HG02759 (cell line): Measurements from ENCODE around the gene TROAP.

Experiments
- ATAC-seq: cut with Tn5 transposase; IDR thresholded peaks from one replicate; pipeline ENCODE4 v1.9.1; 2021; ENCODE audit warnings: mild to moderate bottlenecking, moderate library complexity; ENCODE audit not compliant: unreplicated experiment

The TROAP gene

DNA sequence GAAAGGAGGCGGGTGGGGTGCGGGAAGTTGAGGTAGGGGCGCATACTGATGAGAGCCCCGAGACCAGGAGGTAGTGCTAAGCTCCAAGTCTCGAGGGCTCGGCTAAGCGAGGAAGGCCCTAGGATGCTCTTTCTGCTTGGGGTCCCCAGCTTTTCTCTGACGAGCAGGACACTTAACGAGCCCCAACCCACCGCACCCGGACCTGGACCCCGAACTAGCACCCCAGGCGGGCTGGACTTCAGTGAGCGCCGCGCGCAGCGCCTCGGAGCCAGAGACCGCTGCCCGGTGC, 18.7 kb downstream of the TROAP start:
- ATAC-seq: no peak

DNA sequence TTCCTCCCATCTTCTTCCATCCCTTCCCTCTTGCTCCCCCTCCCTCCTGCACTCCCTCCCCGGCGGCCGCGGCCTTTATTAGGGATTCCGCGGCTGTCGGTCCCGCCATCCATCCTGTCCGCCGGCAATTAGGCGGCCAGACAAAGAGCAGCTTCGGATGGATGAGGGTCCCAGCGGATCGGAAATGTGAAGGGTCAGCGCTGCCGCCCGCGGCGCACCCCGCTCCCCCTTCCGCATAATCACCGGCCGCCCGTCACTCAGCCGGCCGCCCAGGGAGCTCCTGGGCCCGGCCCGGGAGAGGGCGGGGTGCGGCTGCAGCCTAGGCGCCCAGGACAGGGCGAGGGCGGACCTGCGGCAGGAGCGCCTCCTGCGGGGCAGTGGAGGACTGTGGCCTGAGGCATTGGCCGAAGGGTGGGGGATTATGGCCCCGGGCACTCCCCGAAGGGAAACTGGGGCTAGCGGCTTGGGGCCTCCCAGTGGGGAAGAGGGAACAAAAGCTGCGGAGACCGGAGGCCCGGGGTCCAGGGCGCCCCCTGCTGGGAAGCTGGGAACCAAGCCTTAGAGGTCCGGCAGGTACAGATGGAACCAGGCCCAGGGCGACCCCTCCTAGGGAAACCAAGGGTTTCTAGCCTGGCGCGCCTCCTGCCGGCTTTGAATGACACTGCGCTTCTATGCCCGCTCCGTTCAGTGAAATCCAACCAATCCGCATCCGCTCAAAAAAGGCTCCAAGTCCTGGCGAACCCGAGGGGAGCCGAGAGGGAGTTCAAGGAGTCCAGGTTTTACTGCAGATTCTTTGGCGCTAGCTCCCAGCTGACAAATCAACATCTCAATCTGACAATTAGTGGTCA, 19.2 kb downstream of the TROAP start:
- ATAC-seq: peak; percentile 69

DNA sequence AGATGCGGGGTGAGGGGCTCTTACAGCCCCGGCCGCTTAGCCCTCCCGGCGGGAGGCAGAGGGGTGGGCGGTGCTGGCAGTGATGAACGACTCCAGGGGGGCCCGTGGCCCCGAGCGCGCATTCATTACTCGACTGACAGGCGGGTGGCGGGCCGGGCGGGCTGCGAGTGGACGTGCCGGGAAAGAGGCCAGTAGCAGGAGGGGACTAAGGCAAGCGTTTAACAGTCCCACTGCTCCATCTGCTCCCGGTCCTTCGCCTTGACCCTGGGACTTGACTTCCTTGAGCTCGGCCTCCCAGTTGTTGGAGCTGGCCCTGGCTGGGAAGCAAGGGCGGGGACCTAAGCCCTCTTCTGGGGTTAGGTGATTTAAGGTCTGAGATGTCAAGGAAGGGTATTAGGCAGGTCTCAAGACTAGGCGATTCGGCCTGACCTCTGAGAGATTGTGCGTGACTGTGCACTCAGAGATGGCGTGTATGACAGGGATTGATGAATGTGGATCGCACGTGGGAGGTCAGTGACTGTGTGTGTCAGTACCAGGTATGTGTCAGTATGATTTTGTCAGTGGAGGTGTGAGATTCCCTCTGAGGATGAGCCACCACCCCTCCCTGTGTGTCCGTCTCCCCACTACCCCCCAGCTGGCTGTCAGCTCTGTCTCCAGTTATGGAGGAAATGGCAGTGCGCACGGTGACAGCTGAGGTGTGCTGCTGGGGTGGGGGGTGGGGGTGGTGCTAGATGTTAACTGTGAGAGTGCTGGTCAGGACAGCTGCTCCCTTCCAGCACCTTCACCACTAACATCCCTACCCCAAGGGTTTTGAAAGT, 20.1 kb downstream of the TROAP start:
- ATAC-seq: no peak

DNA sequence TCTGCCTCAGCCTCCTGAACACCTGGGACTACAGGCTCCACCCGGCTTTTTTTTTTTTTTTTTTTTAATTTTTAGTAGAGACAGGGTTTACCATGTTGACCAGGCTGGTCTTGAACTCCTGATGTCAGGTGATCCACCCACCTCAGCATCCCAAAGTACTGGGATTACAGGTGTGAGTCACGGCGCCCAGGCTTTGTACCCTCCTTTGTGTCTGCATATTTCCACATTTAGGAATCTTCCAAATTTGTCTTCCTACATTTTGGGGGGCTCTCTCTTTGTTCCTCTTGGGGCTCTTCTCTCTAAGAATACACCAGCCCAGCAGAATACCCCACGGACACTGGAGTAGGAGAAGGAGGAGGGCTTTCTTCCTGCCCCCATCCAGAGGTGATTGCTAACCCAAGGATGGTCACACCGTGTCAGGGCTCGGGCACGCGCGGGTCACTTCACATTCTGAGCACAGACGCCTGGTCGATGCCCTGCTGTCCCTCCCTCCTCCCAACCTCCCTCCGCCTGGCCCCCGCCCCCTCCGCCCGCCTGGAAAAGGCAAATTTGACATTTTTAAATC, 21.5 kb downstream of the TROAP start:
- ATAC-seq: no peak

DNA sequence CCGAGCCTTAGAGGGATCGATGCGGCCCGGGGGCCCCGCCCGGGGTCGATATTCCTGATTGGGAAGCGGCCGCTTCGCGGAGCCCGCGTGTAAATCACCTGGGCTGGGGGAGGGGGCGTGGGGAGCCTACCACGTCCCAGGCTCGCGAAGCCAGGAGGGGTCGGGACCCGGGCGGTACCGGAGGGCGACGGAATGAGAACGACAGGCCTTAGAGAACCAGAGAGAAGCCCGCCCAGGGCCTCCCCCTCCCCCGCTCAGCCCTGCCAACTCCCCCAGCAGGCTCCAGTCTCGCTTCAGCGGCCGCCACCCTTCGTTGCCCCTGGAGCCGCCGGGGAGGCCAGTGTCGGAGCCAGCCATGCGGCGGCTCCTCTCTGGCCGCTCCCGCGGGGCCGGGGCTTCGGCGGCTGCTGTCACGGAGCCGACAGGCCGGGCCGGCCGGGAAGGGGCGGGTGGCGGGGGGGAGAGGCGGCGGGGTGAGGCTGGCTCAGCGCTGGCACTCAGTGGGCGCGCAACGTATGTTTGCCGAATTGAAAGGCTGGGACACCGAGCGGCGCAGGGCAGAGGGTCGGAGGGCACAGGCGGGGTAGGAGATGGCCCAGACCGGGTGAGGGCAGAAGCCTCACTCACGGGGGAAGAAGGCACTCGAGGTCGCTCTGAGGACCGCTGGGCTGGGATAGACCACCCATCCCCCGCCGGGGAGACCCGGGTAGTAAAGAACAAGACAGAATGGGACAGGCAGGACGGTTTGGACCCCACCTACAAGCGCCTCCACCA, 22.2 kb downstream of the TROAP start:
- peak; percentile 44 for ATAC-seq

DNA sequence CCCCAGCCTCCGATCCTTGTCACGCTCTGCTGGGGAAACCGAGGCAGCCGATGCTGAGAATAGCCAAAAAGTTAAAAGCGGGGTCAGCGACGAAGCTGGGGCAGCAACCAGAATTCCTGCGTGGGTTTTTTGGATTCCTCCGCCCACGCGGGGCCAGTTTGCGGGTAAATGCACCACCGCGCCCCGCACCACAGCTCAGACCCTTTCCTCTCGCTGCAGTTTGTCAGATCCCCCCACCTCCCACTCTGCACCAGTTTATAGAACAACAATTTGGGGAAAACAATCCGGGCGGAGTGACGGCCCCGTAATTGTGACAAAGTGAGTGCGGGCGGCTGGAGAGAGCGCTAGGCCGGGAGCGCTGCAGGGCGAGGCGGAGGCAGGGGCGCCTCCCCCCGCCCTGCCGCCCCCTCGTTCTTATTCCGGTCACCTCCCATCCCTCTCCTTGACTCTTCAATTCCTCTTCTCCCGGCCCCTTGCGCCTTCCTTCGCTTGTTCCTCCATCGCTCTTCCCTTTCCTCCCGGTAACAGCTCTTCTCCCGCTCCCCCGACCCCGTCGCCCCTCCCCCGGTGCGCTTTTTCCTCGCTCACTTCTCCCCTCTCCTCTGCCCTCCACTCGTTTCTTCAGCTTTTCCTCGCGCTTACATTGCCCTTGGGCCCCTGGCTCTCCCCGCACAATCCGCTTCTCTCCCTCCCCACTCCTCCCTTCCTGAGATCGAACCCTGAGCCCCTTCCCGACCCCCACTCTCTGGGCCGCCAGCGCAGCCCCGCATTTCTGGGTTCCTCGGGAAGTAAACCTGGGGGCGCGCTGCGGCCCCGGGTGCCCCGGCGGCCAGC, 23.0 kb downstream of the TROAP start:
- ATAC-seq: no peak

DNA sequence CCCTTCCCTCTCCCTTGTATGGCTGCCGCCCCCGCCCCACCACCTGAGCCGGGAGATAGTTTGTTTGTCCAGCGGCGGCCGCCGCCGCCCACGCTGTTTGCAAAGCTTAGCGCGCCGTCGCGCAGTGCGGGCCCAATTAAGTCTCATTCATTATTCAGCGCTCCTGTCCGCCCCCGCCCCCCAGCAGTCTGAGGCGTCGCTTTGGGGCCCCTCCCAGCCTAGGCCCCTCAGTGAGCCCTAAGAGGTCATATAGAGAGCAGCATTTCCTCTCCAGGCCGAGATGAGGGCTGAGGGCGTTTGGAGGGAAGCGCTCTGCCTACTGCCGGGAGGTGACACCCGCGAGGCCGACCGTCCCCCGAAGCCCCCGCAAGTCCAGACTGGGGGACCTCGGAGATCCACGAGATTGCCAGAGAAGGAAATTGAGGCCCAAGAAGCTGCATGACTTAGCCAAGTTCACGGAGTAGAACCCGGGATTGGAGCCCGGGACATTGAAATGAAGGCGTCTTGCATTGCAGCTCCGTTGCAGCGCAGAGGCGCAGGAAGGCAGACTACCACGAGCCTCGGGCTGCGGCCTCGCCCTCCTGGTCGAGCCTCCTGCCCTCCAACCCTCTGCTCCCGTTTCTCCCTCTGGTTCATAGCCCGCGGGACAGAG, 23.7 kb downstream of the TROAP start, which contains the start of gene DNAJC22:
DNAJC22 (plus strand) TSS at position 230 of the 652 bp plus-strand sequence. CDS start 1,985 bp downstream, outside the sequence.
- ATAC-seq: no peak

DNA sequence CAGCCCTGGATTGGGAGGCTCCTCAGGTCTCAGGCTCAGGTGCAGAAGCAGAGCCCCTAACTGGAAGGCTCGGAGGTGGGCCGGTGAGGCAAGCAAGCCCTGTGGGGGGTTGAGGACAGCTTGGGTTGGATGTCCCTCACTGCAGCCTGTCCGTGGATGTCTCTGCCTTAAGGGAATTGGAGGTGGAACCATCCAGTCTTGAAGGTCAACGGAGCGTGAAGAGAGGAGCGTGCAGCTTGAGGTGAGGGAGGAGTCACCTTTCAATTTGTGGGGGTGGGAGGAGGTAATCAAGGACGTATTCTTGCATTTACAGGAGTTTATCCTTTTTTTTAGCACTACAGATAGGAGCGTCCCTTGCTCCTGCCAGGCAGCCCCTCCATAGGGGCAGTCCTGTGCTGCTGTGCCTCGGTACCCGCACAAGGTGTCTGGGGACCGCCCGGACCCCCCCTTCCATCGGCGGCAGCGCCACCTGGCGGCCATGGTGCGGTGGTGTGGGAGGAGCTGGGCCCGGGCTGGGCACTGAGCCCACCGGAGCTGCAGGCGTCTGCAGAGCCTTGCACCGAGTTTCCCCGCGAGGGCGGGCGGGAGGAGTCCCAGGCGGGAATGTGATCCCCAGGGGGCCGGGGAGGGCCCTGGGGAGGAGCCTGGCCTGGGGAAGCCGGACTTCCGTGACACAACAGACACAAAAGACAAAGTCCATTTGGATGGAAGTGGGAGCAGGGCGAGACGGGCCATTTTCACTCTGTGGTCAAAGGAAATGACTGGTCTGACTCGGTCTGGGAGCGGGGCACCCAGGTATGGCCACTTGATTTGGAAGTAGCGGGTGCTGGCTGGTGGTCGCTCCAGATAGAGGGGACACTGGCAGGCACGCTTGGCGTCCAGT, 24.5 kb downstream of the TROAP start:
- peak; percentile 65 for ATAC-seq

DNA sequence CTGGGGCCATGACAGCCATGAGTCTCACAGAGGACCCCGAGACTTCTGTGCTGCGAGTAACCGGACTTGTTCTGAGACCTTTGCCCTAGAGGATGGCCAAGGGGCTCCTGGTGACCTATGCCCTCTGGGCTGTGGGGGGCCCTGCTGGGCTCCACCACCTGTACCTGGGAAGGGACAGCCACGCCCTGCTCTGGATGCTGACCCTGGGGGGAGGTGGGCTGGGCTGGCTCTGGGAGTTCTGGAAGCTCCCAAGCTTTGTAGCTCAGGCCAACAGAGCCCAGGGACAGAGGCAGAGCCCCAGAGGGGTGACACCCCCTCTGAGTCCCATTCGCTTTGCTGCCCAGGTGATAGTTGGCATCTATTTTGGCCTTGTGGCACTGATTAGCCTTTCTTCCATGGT, 25.7 kb downstream of the TROAP start:
- ATAC-seq: no peak

DNA sequence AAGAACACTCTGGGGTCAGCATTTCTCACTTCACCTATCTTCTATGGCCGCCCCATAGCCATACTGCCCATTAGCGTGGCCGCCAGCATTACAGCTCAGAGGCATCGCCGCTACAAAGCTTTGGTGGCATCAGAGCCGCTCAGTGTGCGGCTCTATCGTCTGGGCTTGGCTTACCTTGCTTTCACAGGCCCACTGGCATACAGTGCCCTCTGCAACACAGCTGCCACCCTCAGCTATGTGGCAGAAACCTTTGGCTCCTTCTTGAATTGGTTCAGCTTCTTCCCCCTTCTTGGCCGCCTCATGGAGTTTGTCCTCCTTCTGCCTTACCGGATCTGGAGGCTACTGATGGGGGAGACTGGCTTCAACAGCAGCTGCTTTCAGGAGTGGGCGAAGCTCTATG, 26.2 kb downstream of the TROAP start:
- no peak for ATAC-seq

DNA sequence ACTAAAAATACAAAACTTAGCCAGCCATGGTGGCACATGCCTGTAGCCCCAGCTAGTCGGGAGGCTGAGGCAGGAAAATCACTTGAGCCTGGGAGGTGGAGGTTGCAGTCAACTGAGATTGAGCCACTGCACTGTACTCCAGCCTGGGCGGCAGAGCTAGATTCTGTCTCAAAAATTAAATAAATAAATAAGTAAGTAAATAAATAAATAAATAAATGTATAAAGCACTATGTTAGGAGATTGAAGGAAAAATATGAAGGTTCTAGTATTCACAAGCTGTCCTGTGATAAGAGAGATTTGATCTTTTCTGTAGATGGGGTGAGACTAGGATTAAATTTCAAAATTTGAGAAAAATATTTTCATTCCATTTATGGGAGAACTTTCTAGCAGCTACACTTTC, 29.3 kb downstream of the TROAP start:
- no peak for ATAC-seq

DNA sequence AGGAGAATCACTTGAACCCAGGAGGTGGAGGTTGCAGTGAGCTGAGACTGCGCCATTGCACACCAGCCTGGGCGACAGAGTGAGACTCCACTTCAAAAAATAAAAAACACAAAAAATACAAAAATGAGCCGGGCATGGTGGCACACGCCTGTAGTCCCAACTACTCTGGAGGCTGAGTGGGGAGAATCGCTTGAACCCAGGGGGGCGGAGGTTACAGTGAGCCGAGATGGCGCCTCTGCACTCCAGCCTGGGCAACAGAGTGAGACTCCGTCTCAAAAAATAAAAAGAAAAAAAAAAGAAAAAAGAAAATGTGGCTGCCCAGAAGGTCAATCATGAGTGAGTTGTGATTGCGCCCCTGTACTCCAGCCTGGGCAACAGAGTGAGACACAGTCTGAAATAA, 32.9 kb downstream of the TROAP start:
- no peak for ATAC-seq

DNA sequence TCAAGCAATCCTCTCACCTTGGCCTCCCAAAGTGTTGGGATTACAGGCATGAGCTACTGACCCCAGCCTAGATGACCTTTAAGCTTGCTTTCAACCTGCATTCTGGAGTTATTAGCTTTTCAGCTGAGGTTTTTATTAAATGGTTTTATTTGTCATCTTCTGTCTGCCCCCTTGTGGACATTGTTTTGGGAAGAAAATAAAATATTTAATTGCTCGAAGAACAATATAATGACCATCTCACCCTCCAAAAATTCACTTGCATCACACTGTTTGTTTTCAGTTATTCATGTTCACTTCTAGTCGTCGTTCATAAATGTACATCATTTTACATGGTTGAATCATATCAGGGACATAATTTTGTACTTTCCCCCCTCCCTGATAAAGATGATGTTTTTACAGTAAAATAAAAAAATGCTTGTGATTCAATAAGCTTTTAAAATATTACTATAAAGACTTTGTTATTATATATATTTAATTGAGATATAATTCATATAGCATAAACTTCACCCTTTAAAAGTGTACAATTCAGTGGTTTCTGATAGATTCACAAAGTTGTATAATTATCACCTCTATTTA, 34.1 kb downstream of the TROAP start:
- ATAC-seq: no peak

DNA sequence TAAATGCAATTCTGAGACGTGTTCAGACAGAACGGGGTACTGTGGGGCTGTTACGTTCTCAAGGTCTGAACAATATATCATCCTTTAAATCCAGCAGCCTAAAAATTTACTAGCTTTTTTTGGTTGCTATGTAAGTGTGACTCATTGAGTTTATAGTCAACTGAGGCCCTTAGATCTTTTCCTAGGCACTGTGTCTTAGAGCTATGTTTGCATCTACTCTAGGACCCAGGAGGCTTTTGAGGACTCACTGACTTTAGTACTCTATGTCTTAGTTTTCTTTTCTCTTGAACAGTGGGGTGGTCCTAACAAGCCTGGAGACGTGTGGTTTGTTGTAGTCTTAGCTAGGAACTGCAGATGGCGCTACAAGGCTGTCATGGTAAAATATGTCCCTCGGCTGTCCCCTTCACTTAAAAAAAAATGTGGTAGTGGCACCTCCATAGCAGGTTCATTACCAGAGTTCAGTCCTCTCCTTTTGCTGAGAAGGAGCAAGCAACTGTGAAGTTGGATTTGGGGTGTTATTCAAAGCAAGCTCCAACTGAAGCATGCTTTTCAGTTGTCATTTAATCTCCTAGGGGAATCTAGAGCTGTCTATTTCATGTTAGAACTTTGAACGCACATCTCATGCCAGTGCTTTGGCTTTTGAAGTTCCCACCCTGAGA, 35.6 kb downstream of the TROAP start:
- no peak for ATAC-seq

DNA sequence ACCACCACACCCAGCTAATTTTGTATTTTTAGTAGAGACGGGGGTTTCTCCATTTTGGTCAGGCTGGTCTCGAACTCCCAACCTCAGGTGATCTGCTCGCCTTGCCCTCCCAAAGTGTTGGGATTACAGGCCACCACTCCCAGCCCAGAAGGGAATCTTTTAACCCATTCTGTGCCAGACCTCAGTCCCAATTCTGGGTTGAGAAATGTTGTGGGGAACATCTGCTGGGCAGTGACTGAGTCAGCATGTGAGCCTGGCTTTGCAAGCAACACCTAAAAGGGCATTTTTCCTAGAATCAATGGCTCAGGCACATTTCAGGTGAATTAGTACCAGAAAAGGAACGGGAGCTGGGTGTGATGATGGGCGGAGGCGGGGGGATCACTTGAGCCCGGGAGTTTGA, 36.6 kb downstream of the TROAP start:
- ATAC-seq: no peak

DNA sequence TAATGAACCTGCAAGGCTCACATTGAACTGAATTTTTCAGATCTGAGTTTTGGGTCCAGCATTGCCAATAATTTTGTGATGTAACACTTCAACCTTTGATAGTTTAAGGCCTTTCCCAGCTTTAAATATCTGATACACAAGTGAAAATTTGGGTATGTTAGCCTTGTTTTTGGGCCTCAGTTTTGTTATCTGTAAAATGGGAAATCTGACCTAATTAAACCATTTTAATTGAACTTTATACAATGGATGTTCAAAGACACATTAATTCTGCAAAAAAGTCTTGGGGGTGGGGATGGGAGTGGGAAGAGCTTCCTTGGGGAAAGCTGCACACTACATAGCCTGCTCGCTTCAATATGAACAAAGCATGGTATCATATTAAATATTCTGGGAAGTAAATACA, 39.0 kb downstream of the TROAP start:
- ATAC-seq: no peak

DNA sequence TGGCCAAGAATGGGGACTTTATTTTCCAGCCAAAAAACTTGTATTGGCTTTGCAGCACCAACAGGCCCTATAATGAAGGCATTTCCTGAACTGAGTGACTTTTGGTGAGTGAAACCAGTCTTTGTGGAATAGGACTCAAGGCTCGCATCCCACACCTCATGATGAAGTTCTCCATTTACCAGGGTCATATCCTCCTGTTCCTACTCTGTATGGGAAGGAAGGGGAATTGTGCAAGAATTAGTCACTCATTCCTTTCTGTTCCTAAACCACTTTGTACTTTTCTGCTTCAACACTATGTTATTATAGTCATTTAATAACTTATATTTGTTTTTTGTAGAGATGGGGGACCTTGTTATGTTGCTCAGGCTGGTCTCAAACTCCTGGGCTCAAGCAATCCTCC, 41.9 kb downstream of the TROAP start:
- ATAC-seq: no peak

DNA sequence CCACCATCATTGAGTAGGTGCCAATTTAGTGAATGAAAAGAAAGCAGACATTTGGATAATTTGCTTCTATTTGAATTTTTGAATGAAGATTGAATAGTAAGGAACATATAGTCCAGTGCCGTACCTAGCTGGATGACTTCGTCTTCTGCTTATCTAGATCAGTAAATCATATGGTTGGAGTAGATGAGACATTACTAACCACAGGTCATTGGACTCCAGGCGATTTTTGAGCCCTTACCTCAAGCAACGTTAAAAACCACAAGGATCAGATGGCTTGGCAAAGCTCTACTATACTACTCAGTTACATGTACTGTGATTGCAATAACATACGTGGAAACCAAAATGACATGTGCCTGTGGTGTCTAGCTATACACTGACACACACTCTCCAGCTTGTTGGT, 42.5 kb downstream of the TROAP start:
- ATAC-seq: no peak
